NCI-H748 (cell line): ENCODE data around the gene EFCAB10.

Experiments used
- DNase-seq: peaks from one replicate; lab custom pipeline; 2025; ENCODE audit not compliant: unreplicated experiment; lab: John Stamatoyannopoulos, UW

EFCAB10 gene, protein sequence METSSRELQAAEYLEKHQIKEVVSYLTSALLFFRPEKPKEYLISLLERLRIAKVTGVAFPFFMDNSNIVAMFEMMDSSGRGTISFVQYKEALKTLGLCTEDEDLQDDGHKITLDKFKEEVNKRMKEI

DNA sequence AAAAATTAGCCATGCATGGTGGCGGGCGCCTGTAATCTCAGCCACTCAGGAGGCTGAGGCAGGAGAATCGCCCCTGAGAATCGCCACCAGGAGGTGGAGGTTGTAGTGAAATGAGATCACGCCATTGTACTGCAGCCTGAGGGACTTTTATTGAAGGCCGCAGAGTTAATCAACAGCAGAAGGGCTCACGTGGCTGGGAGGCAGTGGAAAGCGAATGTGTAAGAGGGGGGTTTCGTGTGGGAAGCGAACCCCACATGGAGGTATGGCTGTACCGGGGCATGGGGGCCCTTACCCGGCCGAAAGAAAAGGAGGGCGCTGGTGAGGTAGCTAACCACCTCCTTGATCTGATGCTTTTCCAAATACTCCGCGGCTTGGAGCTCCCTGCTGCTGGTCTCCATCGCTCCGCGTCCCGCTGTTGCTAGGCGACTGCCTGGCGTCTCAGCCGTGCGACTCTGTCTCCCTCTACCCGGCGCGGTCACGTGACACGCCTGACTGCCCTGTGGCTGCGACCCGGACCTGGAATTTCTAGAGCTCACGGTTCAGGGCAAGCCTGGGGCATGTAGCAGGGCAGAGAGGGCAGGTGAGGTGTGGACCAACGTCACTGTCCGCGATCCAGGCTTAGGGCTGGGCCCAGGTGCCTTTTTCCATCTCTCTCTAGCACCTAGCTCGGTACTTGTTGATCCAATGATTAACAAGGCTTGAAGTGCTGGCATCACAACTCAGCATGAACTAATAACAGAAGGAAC lies at the start of gene EFCAB10:
EFCAB10 (minus strand) TSS at position 428 of the 746 bp plus-strand sequence; CDS start at position 398, 30 bp downstream.
- peak; percentile 94 for DNase-seq

DNA sequence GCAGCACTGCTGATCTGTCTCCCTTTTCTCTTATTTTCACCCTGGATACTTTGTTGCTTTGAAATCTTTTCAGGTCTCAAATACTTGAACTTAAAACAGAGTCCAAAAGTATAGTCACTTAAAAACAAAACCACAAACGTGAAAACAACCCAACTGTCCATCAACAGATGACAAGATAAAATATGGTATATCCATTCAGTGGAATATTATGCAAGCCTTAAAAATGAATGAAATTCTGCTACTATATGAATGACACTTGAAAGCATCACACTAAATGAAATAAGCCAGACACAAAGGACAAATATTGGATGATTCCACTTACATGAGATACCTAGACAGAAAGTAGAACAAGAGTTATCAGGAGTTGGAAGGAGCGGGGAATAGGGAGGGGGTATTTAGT lies 44.7 kb upstream of the EFCAB10 start:
- DNase-seq, result no peak

DNA sequence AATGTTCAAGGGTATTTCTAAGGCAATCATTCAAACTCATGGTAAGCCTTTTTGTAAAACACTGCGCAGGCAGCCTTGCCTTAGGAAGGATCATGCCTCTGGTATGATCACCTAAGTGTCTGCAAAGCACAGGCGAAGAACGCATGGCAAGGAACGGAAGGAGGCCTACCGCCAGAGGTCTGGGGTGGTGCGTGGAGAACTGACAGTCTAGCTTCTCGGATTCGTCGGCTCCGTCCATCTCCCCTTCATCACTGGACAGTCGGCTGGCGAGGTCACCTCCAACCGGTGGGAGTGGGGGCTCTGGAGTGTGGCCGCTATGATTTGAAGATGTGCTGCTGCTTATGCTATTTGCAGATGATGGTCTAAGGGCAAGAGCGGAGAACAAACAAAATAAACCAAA lies 42.6 kb upstream of the EFCAB10 start:
- no peak for DNase-seq

DNA sequence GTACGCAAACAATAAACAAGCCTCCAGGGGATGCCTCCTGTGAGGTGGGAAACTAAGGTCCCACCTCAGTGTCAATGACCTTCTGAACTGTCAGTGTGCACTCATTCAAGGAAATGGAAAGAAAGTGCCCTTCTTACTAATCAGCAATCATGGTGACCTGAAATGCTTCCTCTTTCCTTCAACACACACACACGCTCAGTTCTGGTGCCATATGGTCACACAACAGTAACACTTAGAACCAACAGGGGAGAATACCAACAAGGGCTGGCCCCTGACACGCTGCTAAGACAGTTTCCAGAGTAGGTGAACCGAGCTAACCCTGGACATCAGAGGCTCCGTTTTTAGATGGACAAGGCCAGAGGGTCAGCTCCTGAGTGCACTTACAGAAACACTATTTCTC lies 42.1 kb upstream of the EFCAB10 start:
- no peak for DNase-seq

DNA sequence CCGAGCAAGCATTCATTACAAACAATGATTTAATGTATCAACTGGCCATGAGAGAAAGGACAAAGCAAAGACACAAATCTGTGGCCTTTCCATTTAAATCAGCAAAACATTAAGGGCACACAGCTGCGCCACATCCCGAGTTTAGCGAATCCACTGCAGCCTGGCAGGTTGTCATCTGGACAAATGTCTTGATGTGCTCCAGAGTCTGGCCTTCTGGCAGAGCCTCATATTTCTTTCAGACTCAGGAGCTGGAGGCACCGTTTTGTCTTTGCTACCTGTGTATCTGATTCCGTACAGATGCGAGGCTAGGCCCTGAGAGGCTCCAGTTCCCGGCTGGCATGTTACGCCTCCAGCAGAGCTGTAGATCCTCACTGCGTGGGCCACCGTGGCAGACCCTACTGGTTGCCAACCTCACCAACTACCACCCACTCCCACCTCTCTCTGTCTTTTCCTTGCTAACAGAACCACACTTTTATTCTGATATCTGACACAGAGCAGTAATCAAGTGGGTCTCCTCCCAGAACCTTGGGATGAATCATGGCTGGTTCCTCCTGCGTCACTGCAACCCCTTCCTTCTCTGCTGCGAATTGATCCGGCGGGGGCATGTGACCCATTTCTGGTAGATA lies 40.9 kb upstream of the EFCAB10 start:
- DNase-seq, result no peak

DNA sequence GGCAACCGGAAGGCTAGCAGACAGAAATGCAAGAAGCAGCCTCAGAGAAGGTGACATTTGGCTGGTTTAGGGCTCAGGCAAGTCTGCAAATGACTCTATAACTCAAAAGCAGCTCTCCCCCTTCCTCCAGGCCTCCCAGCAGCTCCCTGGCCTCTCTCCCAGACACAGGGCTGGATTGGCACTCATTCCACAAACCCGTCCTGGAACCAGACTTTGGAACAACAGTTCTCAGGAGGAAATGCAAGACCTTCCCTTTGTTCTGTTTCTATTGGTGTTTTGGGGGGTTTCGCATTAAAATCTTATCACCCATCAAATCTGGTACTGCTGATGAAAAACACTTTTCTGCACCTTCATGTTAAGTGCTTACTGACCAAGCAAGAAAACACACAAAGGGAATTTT lies 40.3 kb upstream of the EFCAB10 start:
- DNase-seq, result no peak

DNA sequence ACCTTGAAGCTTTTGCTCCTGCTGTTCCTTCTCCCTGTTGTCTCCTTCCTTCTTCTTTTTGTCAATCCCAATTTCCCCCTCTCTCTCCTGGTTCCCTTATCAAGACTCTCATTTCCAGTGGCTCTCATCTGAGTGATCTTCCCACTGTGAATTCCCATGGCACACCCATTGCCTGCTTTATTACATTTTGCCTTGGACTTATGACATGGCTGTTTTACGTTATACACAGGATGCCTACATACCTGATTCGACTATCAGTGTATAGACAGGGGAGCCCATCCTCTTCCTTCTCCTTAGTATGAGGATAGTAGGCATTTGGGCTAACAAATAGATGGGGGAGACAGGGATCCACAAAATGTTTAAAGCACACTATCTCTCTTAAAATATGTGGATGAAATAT lies 39.9 kb upstream of the EFCAB10 start:
- DNase-seq, result no peak

DNA sequence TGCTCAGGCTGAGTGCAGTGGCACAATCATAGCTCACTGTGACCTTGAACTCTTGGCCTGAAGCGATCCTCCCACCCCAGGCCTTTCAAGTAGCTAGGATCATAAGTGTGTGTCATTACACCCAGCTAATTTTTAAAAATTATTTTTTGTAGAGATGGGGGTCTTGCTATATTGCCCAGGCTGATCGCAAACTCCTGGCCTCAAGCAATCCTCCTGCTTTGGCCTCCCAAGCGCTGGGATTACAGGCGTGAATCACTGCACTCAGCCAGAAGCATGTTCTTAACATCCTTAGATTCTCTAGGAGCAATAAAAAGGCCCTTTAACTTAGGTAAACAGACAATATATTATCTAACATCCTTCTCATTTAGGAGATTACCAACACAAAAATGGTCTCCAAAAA lies 38.3 kb upstream of the EFCAB10 start:
- DNase-seq, result no peak

DNA sequence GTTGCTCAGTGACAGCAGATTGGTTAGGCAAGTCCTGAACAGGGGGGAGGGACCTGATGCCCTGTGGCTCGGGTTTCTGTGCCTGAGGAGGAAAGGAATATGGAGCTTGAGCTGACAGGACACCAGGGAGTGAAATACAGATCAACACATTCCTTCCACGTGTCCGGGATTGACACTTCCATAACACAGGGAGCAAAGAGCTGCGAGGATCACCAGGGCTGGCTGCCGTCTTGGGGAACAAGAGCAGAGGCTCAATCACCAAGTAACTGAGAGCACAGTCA lies 36.7 kb upstream of the EFCAB10 start:
- DNase-seq, result no peak

DNA sequence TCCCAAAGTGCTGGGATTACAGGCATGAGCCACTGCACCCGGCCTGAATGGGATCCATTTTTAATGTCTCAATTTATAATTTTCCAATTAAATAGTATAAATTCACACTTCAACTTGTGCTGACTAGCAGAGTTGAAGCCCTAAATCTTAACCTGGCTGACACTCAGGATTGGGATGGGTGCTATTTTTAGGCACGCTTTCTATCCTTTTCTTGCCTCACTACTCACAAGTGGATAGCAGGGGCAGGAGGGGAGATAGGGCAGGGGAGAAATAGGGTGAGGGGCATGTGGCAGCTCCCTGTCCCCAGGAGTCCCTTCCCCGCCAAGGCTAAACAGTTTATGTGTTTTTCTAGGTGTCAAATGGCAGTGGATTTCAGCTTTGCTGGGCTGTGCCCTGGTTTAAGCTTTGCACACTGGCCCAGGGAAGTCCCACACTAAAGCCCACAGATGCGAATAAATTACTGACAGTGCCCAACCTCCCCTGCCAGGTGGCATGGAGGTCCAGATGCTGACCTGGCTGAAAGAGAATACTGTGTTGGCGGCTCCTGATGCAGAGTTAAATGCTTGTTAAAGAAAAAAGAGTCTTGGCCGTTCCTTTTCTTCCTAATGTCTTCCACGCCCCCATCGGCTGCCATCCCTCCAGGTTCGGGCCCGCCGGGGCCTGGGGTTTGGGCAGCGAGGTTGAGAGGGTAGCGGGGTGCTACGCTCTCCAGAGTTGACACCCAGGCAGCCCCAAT lies 36.2 kb upstream of the EFCAB10 start:
- DNase-seq, result no peak

DNA sequence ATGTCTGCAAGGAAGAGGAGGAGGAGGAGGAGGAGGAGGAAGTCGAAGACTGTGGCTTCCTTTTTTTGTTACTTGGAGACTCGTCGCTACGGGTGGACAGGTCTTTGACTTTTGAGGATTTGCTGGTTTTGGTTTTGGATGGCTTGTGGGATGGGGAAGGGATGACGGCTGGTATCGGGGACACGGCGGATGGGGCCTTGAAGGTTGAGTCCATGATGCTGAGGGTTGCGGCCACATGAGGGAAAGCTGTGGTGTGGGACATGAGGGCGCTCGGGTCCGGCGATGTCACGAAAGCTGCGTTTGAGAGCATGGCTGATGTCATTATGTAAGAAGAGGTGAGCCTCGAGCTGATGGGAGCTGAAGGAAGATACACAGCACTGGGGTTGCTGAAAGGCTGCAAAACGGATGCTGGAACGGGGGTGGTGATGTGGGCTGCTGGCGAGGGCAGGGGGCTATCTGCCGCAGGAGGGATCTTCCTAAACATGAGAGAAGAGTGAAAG lies 33.1 kb upstream of the EFCAB10 start:
- no peak for DNase-seq

DNA sequence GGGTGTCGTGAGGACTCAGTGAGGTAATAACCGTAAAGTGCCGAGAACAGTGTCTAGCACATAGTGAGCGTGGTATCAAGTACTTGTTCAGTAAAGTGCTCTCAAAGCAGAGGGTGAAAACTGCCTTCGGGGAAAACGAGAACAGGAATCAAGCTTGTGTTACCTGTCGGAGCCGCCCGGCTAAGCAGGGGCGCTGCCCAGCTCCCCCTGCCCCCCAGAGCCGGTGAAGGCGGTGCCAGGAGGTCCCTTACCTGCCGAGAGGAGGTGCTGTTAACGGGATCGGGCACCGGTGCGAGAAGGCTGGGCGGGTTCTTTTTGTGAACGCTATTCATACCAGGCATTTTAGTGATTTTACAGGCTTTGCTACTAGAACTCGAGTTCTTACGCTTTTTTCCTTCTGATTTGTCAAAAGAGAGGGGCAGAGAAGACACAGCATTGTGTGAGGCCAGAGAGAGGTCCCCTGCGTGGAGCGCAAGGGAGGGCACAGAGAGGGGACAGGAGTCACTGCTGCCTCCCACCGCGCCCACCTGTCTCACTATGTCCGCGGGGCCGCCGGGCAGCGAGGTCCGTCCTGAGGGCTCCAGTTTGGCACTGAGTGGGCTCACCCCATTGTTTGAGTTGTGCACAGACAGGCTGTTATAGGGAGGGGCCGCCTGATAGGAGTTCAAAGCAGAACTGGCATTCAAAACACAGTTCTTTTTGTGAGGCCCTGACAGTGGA lies 32.5 kb upstream of the EFCAB10 start:
- no peak for DNase-seq

DNA sequence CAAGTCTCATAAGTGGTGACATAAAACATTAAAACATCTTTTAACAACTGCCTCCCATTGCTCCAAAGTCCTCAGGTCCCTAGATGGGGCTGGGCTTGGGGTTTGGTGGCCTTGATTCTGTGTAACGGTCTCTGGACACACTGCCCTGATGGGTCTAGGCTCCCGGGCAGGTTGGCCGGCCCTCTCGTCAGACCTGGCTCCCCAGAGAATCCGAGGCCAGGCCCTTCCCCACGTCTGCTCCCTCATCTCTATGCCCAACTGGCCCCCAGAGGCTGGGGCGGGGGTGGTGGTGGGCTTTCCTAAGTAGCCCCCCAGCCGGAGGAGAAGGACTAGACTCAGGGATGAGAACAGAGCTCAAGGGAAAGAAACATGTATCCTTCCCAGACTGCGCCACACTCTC lies 31.5 kb upstream of the EFCAB10 start:
- no peak for DNase-seq

DNA sequence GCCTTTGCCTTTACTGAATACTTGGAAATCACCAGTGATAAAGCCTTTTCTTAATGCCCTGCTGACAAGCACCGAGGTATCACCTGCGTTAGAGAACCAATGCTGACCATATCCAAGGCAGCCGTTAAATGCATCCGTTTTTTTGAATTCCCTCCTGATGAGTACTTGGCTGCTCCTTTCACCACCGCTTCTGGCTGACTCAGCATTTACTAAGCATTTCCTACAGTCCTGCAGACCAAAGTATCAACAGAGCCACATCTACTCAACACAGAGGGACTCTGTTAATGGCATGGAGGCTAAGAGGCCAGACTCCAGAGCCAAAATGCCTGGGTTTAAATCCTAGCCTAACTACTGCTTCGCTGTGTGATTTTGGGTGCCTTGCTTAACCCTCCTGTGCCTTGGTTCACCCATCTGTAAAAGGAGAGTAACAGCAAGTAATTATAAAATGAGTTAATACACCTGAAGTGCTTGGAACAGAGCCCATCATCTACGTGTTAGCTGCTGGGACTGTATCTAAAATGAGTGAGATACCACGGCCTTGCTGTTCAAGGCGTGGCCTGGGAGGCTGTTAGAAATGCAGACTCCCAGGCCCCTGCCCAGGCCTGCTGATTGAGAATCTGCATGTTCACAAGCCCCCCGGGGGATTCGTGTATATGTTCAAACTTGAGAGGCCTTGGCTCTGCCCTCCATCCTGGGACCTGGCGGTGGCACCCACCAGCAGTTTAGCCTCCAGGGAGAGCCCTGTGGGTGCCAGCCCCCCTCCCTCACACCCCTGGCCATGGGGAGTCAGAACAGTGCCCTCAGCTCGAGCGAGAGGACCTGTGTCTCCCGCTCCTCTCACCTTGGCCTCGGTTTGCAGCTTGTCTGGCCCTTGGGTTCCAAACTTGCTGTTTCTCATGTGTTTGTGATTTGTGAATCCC lies 30.8 kb upstream of the EFCAB10 start:
- DNase-seq, result no peak

DNA sequence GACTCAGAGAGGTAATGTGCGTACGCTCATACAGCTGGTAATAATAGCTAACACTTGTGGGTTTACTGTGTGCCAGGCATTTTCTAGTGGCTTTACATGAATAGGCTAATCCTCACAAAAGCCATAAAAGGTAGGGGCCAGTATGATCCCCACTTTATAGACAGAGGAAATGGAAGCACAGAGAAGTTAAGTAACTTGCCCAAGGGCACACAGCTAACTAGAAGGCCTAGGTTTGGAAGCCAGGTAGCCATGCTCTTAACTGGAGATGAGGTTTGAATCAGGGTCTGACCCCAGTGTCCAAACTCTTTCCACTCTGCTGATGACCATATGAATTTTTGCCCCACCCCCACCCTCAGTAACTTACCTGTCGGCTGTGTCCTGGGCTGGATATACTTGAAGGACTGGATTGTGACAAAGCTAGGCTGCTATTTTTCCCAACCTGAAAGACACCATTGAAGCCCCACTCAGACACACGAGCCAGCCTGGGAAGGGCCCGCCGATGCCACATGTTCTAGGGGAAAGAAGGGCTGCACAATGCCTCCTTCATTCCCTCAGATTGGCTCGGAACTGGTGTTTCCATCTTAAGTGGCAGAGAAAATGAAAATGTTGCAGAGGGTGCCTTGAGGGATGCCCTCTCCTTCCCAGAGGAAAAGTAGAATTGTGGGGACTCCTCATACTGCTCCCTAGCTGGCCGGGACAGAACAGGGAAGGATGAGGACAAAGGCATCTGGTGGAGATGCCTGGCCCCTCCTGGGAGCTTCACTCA lies 29.1 kb upstream of the EFCAB10 start:
- no peak for DNase-seq

DNA sequence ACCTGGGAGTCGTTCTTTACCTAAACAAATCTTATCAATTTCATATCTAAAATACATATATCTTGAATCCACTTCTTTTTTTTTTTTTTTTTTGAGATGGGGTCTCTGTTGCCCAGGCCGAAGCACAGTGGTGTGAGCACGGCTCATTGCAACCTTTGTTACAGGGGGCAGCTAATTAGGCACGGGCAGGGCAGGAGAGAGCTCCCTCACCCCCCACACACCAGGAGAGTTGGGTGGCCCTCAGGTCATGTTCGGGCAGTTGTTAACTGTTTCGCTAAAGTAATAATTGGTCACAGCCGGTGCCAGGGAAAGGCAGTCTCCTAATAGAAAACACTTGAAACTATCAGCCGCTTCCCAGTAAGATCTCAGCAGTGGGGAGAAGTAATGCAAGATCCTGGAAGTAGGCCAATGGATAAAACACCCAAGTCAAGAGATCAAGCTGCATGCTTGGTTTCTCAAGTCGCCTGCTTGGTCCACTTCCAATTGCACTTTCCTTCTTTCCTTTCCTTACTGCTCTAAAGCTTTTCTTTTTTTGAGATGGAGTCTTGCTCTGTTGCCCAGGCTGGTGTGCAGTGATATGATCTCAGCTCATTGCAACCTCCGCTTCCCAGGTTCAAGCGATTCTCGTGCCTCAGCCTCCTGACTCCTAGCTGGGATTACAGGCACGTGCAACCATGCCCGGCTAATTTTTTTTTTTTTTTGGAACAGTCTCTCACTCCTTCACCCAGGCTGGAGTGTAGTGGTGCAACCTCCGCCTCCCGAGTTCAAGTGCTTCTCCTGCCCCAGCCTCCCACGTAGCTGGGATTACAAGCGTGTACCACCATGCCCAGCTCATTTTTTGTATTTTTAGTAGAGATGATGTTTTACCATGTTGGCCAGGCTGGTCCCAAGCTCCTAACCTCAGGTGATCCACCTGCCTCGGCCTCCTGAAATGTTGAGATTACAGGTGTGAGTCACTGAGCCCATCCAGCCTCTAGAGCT lies 21.3 kb upstream of the EFCAB10 start:
- DNase-seq, result no peak

DNA sequence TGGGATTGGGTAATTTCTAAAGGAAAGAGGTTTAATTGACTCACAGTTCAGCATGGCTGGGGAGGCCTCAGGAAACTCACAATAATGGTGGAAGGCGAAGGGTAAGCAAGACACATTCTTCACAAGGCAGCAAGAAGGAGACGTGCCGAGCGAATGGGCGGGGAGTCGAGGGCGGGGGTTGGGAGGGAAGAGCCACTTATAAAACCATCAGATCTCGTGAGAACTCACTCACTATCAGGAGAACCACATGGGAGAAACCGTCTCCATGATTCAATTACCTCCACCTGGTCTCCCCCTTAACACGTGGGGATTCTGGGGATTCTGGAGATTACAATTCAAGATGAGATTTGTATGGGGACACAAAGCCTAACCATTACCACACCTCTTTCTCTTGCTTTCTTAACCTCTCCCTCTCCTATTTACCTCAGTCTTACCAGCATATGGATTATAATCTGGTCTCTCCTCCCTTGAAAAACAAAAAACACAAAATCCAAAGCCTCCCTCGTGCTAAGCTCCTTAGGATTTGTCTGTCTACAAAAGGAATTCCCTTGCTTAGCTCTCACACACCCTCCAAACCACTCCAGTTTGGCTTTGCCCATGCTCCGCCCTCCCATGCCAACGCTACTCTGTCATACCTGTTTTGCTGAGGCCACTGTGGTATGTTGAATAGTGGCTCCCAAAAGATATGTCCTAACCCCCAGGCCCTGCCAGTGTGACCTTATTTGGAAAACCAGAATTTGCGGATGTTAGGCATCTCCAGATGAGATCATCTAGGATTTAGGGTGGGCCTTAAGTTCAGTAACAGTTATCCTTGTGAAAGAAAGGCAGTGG lies 19.6 kb upstream of the EFCAB10 start:
- no peak for DNase-seq
